ENCODE measurements around the gene CEMIP.
"Not testable (repeated sequence)": the region's sequence is repeated elsewhere in the genome, so short reads cannot be mapped to it uniquely, and the experiment has no call there.

The CEMIP gene

DNA sequence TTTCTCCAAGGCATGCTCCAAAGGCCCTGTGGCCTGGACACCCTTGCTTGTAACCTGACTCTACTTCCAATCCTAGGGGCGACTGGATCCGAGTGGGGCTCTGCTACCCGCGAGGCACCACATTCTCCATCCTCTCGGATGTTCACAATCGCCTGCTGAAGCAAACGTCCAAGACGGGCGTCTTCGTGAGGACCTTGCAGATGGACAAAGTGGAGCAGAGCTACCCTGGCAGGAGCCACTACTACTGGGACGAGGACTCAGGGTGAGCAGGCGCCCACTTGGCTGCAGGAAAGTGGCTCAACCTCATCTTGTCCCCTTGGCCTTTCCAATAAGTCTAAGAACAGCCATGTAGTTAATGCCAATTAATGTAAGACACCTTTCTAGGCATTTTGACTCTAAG lies 158.5 kb downstream of the CEMIP start:
- no peak for DNase-seq

DNA sequence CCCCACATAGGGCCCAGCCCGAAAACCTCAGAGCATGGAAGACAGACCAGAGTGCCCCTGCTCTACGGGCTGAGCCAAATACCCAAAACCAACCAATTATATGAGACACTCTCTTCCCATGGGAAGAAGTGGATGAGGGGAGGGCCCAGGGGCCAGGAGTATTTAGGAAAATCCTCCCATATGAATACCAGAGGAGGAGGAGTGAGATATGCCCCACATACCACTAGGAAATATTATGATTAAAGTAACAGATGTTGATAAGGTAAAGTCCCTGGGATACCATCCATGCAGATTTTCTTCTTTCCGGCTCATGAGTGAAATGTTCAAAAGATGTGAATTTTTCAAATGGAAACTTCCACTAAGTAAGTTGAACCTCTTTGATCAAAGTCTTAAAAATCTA lies 160.0 kb downstream of the CEMIP start:
- DNase-seq: no peak

DNA sequence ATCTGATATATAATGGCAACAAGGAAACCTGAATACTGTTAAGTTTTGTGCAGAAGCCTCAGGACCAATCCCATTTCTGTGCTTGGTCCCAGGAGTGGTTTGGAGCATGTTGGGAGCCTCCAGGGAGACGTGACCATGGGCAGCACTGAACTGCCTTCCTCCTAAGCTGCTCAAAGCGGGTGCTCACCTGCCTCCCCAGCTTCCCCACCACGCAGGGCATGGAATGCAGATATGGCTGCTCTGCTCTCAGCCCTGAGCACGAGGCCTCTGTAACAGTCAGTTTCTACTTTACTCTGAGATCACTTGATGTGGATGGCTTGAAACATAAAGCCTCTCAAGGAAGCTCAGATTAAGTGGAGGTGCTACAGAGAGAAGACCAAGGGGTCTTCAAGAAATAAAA lies 161.2 kb downstream of the CEMIP start:
- DNase-seq: no peak

DNA sequence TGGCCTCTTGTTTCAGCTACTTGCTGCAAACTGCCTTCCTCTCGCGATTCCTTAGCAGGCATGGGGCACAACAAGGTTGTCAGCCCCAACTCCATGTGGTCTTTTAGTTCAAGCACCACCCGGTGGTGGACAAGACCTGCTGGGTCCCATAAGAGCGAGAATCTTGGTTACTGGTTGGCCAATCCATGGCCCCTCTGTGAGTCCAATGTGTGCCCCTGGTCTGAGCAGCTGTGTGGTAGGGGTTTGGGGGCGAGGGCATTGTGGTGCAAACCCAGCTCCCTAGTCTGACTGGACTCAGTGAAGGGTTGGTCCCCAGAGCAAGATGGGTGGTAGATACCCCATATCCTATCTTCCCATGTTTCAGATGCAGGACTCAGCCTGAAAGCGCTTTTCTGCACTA lies 161.7 kb downstream of the CEMIP start:
- DNase-seq: no peak

DNA sequence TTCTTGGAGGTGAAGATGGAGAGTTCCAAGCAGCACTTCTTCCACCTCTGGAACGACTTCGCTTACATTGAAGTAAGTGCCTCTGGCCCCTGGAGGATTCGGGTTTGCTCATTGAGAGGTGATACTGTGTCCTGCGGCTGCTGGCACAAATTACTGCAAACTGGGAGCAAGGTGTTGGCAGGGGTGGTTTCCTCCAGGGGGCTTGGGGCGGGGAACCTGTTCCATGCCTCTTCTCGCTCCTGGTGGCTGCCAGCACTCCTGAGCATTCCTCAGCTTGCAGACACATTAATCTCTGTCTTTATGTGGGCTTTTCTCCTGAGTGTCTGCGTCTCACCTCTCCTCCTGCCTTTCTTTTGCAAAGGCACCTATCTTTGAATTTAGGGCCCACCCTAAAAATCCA lies 163.1 kb downstream of the CEMIP start:
- no peak for DNase-seq

DNA sequence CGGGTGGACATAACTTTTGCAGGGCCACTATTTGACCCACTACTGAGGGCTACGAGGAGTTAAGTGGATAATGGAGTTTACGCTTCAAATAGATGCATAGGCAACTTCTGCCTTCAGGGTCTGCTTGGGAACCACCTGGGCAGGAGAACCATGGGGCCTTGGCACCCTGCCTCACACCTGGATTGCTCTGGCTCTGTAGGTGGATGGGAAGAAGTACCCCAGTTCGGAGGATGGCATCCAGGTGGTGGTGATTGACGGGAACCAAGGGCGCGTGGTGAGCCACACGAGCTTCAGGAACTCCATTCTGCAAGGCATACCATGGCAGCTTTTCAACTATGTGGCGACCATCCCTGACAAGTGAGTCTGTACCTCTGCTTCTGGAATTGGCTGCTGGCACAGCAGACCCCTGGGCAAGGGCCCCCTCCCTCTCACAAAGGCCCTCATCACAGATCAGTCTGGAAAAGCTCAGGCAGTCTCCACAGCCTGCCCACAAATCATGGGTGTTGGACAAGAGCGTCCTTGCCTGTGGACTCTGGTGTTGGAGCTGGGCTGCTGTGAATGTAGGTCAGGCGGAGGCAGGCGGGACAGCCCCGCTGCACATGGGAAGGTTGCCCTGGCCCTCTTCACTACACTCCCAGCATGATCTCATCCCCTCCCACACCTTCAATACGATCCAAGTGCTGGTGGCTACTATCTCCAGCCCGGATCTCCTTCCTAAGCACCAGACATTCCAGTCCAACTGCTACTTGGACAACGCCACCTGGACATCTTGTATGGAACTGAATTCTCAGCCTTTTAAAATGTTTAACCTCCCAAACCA lies 163.8 kb downstream of the CEMIP start:
- DNase-seq: no peak

DNA sequence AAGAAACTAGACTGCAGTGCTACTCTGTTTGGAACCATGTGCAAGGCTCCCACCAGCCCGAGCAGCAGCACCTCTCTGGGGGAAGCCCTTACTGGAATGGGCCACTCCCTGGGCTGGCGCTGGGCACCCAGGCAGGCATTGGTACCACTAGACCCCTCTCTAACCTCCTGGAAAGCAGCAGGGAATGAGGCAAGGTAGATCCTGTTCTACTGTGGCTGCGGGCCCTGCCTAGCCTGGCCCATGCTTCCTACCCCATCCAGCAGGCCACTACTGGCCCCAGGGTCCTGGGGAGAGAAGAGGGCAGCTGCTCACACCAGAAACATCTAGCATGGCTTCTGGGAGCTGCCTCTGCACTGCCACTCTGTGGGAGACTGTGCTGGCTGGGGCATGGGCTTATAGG lies 165.6 kb downstream of the CEMIP start:
- no peak for DNase-seq

DNA sequence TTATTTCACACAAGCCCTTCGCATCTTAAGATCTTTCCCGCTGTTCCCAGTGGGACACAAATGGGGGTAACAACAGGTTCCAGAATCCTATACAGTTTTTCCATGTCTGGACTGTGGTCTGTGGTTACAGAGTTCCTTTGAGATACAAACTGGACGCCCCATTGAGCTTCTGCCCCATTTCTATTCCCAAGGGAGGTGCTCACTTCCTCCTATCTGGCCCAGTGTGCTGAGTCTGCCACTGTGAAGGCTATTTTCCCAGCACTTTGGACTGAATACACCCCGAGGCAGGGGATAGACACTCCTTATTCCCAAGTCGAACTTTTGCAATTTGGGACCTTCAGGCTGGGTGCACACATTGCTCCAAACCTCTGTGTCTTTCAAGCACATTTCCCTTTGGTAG lies 166.4 kb downstream of the CEMIP start:
- no peak for DNase-seq

DNA sequence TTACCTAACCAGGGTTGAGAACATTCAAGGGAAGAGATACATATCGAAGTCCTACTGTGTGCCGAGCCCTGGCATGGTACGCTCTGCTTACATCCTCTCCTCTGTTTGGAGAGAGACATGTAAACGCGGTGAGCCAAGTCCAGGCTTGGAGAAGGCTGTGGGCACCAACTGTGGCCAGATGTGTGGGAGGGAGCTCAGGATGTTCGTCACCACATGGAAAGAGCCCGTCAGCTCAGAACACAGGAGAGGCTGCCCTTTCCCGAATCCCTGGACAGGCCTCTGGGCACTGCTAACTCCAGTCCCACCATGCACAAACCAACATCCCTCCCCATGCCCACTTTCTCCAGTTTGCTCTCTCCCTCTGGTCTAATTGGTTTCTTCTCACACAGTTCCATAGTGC lies 167.4 kb downstream of the CEMIP start:
- no peak for DNase-seq

DNA sequence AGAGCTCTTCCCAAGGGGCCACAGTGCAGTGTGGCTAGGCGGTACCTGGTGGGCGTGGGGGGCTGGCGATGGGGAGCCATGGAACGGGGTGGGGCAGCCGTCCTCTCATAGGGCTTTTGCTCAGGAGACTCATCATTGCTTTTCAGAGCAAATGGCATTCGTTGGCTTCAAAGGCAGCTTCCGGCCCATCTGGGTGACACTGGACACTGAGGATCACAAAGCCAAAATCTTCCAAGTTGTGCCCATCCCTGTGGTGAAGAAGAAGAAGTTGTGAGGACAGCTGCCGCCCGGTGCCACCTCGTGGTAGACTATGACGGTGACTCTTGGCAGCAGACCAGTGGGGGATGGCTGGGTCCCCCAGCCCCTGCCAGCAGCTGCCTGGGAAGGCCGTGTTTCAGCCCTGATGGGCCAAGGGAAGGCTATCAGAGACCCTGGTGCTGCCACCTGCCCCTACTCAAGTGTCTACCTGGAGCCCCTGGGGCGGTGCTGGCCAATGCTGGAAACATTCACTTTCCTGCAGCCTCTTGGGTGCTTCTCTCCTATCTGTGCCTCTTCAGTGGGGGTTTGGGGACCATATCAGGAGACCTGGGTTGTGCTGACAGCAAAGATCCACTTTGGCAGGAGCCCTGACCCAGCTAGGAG lies 169.6 kb downstream of the CEMIP start:
- no peak for DNase-seq

DNA sequence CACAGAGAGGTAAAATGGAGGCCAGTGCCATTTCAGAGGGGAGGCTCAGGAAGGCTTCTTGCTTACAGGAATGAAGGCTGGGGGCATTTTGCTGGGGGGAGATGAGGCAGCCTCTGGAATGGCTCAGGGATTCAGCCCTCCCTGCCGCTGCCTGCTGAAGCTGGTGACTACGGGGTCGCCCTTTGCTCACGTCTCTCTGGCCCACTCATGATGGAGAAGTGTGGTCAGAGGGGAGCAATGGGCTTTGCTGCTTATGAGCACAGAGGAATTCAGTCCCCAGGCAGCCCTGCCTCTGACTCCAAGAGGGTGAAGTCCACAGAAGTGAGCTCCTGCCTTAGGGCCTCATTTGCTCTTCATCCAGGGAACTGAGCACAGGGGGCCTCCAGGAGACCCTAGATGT lies 170.6 kb downstream of the CEMIP start:
- DNase-seq: no peak

DNA sequence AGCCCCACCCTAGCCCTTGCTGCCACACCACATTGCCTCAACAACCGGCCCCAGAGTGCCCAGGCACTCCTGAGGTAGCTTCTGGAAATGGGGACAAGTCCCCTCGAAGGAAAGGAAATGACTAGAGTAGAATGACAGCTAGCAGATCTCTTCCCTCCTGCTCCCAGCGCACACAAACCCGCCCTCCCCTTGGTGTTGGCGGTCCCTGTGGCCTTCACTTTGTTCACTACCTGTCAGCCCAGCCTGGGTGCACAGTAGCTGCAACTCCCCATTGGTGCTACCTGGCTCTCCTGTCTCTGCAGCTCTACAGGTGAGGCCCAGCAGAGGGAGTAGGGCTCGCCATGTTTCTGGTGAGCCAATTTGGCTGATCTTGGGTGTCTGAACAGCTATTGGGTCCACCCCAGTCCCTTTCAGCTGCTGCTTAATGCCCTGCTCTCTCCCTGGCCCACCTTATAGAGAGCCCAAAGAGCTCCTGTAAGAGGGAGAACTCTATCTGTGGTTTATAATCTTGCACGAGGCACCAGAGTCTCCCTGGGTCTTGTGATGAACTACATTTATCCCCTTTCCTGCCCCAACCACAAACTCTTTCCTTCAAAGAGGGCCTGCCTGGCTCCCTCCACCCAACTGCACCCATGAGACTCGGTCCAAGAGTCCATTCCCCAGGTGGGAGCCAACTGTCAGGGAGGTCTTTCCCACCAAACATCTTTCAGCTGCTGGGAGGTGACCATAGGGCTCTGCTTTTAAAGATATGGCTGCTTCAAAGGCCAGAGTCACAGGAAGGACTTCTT lies 171.3 kb downstream of the CEMIP start:
- DNase-seq: no peak

DNA sequence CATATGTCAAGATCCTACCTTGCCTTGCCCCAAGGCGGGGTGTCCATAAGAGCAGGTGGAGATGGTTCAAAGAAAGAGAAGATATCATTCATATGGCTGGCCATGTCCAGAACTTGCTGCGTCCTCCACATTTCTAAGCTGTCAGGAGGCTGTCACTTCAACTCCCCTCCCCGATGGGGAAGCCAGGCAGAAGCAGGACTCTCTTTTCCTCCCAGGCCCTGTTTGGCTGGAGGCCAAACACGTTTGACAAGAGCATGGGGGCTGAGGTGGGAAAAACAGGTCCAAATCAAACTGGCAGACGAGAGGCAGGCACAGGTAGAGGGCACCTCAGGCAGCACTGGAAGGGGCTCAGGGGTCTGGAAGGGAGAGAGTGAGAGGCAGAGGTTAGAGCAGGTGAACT lies 172.8 kb downstream of the CEMIP start:
- no peak for DNase-seq

DNA sequence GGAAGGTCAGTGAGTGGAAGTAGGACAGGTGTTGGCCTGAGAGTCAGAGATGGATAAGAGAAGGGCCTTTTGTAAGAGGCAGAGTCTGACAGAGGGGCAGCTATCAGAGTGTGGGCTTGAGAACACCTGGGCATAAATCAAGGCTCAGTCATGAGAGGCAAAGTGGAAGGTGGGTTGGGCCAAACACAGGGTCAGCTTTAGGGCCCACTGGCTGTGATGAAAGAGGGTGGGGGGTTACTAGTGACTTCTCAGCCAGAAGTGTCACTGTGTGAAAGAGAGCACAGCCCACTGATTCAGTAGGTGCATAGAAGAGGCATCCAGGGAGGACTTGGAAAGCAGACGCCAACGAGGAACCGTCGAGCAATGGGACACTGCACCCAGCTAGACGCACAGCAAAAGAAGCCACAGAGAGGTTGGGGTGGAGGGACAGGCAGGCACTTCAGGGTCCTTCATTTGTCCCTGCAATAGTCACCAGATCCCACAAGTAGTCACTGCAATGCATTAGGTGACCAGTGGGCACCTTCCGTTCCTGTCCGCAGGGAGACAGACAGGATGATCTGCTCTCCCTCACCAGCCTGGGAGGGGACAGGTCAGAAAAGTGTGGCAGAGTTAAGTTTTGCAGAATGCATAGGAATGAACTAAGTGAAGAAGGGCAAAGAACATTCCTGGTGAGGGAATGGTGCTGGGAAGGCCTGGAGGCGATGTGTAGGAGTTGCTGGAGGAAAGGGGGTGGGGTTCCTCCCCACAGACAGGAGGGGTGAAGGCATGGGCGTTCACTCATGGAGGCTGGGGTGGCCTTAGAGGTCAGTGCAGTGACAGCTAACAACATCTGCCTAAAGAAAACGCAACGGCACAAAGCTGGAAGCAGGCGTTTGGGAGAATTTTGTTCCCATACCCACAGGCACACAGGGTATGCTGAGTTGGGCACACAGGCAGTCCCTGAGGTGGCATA lies 174.1 kb downstream of the CEMIP start:
- DNase-seq: no peak

DNA sequence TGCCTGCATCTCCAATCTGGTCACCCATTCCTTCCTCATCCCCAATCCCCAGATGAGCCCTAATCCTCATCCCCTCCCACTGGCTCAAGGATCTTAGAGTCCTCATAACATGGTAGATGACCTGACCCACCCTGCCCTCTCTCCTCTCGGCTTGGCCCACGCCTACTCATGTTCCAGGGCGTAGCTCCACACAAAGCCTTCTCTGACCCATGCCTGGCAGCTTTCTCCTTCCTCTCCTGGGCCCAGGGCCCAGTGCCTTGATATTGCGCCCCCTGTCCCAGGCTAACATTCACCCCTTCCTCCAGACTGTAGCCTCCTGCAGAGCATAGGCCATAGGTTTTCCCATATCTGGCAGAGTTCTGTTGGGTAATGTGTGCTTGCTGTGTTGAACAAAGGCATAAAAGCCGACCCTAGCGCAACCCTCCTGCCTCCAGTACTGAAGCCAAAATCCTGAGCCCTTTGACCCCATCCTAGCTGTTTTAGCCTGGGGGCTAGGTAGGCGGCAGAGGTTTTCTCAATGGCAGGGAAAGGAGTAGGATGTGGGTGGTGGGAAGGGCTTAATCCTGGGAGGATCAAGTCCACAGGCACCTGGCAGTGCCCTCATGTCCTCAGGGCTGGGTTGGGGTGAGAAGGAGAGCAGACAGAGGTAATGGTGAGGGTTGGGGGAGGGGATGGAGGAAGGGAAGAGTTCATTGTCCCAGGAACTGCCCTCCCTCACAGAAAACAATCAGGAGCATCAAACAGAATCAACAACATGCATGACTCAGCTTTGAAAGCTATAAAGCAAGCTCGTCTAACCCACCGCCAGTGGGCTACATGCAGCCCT lies 175.0 kb downstream of the CEMIP start:
- DNase-seq: no peak

DNA sequence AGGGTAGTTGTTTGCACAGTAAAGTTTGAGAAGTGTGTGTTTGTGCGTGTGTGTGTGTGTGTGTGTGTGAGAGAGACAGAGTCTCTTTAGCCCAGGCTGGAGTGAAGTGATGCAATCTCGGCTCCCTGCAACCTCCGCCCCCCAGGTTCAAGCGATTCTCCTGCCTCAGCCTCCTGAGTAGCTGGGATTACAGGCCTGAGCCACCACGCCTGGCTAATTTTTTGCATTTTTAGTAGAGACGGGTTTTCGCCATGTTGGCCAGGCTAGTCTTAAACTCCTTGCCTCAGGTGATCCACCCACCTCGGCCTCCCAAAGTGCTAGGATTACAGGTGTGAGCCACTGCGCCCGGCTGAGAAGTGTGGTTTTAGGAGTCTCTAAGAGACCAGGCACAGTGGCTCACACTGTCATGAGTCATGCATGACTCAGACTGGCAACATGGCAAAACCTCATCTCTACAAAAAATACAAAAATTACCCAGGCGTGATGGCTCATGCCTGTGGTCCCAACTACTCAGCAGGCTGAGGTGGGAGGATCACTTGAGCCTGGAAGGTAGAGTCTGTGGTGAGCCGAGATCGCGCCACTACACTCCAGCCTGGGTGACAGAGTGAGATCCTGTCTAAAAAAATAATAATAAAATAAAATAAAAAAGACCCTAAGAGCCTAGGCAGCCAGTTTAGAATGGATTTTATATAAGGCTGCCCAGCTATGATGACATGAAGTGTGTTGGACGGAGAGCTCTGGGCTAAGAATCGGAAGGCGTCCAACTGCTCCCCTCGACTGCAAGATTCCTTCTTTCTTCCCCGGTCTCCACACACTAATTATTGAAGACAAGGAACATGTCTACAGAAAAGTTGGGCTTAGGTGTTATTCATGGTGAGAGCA lies 176.6 kb downstream of the CEMIP start:
- peak; percentile 88 for DNase-seq

DNA sequence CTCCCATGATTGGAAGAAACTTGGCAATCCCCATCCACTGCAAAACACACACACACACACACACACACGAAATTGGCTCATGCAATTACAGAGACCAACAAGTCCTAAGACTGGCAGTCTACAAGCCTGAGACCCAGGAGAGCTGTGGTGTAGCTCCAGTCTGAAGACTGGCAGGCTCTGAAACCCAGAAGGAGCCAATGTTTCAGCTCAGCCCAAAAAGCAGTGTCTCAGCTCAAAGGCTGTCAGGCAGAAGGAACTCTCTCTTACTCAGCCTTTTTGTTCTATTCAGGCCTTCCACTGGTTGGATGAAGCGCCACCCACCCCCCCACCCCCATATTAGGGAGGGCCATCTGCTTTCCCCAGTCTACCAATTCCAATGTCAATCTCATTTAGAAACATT lies 178.4 kb downstream of the CEMIP start:
- DNase-seq: peak; percentile 9

DNA sequence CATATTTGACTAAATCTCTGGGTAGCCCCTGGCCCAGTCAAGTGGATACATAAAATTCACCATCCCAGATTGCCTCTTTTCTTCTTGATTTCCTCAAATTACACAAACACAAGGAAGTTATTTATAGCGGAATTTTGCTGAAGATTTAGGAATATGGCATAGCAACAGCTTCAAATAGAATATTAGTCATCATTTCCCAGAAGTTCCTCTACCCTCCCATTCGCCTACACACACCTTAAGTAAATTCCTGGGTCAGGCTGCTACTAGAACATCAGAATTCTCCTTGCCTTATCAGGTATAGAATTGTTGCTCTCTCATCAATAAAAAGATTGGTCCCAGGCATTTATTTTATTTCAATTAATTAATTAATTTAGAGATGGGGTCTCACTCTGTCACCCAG lies 178.8 kb downstream of the CEMIP start:
- peak; percentile 0 for DNase-seq

DNA sequence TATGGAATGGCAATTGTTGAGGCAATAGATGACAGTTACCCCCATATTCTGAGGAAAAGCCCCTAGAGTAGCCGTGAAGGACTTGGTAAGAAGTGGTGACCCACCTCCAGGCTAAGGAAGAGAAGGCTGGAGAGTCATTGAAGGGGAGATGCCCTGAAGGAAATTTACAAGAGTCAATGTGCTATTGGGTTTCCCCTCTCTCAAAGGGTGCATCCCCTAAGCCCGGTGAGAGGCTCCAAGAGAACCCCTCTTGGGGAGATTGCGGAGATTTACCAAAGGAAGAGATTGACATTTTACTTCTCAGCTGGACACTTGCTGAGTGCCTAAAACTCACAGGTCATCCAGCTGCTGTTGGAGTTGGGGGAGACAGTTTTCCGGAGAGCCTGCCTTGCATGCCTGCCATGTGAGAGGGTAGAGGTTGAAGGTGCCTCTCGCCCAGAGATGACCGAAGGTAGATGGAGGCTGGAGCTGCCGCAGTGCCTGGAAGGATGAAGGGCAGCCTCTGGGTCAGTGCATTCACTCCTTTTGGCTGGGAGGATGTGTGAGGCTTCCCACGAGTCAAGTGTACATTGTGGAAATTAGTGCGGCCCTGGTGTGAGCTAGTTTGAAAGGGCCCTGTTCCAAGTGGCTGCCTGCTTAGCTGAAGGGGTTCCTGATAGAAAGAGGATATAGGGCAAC lies 179.8 kb downstream of the CEMIP start:
- no peak for DNase-seq

DNA sequence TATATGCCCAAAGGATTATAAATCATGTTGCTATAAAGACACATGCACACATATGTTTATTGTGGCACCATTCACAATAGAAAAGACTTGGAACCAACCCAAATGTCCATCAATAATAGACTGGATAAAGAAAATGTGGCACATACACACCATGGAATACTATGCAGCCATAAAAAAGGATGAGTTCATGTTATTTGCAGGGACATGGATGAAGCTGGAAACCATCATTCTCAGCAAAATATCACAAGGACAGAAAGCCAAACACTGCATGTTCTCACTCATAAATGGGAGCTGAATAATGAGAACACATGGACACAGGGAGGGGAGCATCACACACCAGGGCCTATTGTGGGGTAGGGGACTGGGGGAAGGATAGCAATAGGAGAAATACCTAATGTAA lies 186.3 kb downstream of the CEMIP start:
- not testable (repeated sequence) for DNase-seq

Data from inflammatory macrophage treated with lipopolysaccharide for 4 hours (primary cell).